Measurements from ENCODE around the gene EXOC3L1. TPM values are rescaled to one million over a fixed set of nuclear protein-coding genes. Genes with fewer than 3 reads are reported as not detected.

The EXOC3L1 gene
- total and polyA plus RNA-seq, 2 donors (not counting 1 experiment from before 2014, with no cell fraction given) = 0.09 to 0.33 TPM

DNA sequence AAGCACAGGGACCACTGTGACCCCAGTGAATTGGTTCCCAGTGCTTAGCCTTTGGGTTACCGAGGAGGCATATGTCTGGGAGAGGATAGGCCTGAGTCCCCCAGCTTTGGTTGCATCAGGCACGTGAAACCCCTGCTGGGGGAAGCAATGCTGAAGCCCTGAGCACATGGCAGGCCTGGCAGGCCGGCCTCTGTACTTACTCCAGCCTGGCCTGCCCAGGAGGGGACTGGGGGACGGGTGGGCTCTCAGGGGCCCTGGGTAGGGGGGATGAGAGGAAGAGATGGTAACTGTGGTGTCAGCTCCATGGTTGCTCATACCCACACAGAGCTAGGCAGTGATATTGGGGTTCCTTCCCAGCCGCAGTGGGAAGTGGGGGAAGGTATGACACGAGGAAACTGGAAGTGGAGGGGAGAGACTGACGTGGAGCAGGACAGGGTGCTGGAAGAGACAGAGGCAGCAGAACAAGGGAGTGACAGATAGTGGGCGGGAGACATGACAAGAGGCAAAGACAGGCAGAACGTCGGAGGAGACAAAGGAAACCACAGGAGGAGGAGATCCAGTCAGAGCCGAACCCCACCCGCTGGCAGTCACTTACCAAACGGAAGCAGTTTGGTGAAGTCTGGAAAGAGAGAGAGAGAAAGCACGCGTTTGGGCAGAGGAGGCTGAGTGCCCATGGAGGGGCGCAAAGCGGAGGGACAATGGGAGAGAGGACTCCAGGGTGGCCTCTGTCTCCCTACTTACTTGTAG, 46.1 kb upstream of the EXOC3L1 start:
- peaks cover 51% of the 10 kb centered on the region for H3K36me3 ChIP-seq (ENCODE audit: control insufficient read depth, insufficient read depth, low read length)
- H3K4me2 ChIP-seq (ENCODE audit: extremely low read depth, insufficient read depth, low read length) = no peak overlapping the region
- peaks cover 12% of the 10 kb centered on the region for H3K4me1 ChIP-seq (ENCODE audit: control insufficient read depth, extremely low read depth, insufficient read depth, low read length)

DNA sequence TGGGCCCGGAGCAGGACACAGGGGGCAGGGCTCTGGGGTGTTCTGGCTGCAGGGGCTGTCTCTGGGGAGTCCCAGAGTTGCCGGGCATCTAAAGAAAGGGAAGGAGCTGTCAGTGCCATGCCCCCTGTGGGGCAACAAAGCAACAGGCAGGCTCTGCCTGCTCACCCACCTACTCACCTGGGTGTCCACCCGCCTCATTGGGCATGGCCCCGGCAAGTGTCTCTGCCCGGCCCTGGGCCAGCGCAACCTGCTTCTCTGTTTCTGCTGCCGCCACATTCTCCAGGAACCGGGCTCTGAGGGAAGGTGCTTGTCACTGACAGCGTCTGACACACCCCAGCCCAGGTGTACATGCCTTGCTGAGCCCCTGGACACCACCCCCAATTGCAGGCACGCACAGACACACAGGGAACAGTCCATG, 44.3 kb upstream of the EXOC3L1 start:
- H3K9ac ChIP-seq (ENCODE audit: insufficient read depth, low read length) = no peak overlapping the region
- no peak for TF ChIP-seq EZH2 (IDR thresholded peaks at IDR 0.05; ENCODE audit: low read length, missing control alignments)
- no peak for TF ChIP-seq CTCF (conservative IDR thresholded peaks at IDR 0.05 in 1 of 2, IDR thresholded peaks at IDR 0.05 in 1 of 2; ENCODE audit: low read depth in 1 of 2, low read length in 2 of 2)
- no peak overlapping the region for H2AFZ ChIP-seq (ENCODE audit: low read length)
- H3K4me2 ChIP-seq (ENCODE audit: extremely low read depth, insufficient read depth, low read length) = no peak overlapping the region
- peaks cover 5% of the 10 kb centered on the region for H3K79me2 ChIP-seq (ENCODE audit: control insufficient read depth, insufficient read depth, low read length)
- no peaks in the 10 kb centered on the region for H3K4me1 ChIP-seq (ENCODE audit: control insufficient read depth, extremely low read depth, insufficient read depth, low read length)
- no peak overlapping the region for H3K4me3 ChIP-seq (replicated peaks in 1 of 4; ENCODE audit: control extremely low read depth in 1 of 4, insufficient read depth in 1 of 4, low read depth in 3 of 4, low read length in 4 of 4)
- no peak for DNase-seq (ENCODE audit: low read depth in 2 of 2)
- no peak overlapping the region for H3K27ac ChIP-seq (ENCODE audit: insufficient read depth, low read length)
- H3K27me3 ChIP-seq (ENCODE audit: control insufficient read depth, insufficient read depth, low read length) = no peaks in the 10 kb centered on the region
- no peaks in the 10 kb centered on the region for H4K20me1 ChIP-seq (ENCODE audit: control insufficient read depth, extremely low read depth, insufficient read depth, low read length)
- H3K36me3 ChIP-seq (ENCODE audit: control insufficient read depth, insufficient read depth, low read length) = peaks cover 62% of the 10 kb centered on the region
- no peaks in the 10 kb centered on the region for H3K9me3 ChIP-seq (ENCODE audit: control insufficient read depth, insufficient read depth, low read depth, low read length)

More for the DNA sequence above, 46.1 kb upstream of the EXOC3L1 start:
- Histone ChIP-seq H3K79me2 (ENCODE audit: control insufficient read depth, insufficient read depth, low read length) (peaks cover 18% of the 10 kb centered on the region), H3K27me3 (ENCODE audit: control insufficient read depth, insufficient read depth, low read length) (no peaks in the 10 kb centered on the region), H3K4me3 (replicated peaks in 1 of 4; ENCODE audit: control extremely low read depth in 1 of 4, insufficient read depth in 1 of 4, low read depth in 3 of 4, low read length in 4 of 4) (no peak overlapping the region), H3K27ac (ENCODE audit: insufficient read depth, low read length) (no peak overlapping the region), H3K9me3 (ENCODE audit: control insufficient read depth, insufficient read depth, low read depth, low read length) (no peaks in the 10 kb centered on the region), H2AFZ (ENCODE audit: low read length) (no peak overlapping the region), H4K20me1 (ENCODE audit: control insufficient read depth, extremely low read depth, insufficient read depth, low read length) (no peaks in the 10 kb centered on the region), H3K9ac (ENCODE audit: insufficient read depth, low read length) (no peak overlapping the region)
- no peak for TF ChIP-seq CTCF (conservative IDR thresholded peaks at IDR 0.05 in 1 of 2, IDR thresholded peaks at IDR 0.05 in 1 of 2; ENCODE audit: low read depth in 1 of 2, low read length in 2 of 2)
- no peak for DNase-seq (ENCODE audit: low read depth in 2 of 2)

GRCh38 chr16:67233596-67233995, 43.7 kb upstream of the EXOC3L1 start:
- peaks cover 64% of the 10 kb centered on the region for H3K36me3 ChIP-seq (ENCODE audit: control insufficient read depth, insufficient read depth, low read length)
- no peak for DNase-seq (ENCODE audit: low read depth in 2 of 2)
- no peak for TF ChIP-seq CTCF (conservative IDR thresholded peaks at IDR 0.05 in 1 of 2, IDR thresholded peaks at IDR 0.05 in 1 of 2; ENCODE audit: low read depth in 1 of 2, low read length in 2 of 2)
- TF ChIP-seq EZH2 (IDR thresholded peaks at IDR 0.05; ENCODE audit: low read length, missing control alignments) = no peak
- H3K27ac ChIP-seq (ENCODE audit: insufficient read depth, low read length) = no peak overlapping the region
- H3K4me1 ChIP-seq (ENCODE audit: control insufficient read depth, extremely low read depth, insufficient read depth, low read length) = no peaks in the 10 kb centered on the region
- no peaks in the 10 kb centered on the region for H3K9me3 ChIP-seq (ENCODE audit: control insufficient read depth, insufficient read depth, low read depth, low read length)
- H4K20me1 ChIP-seq (ENCODE audit: control insufficient read depth, extremely low read depth, insufficient read depth, low read length) = no peaks in the 10 kb centered on the region
- H2AFZ ChIP-seq (ENCODE audit: low read length) = no peak overlapping the region
- no peak overlapping the region for H3K4me3 ChIP-seq (replicated peaks in 1 of 4; ENCODE audit: control extremely low read depth in 1 of 4, insufficient read depth in 1 of 4, low read depth in 3 of 4, low read length in 4 of 4)
- peaks cover 7% of the 10 kb centered on the region for H3K79me2 ChIP-seq (ENCODE audit: control insufficient read depth, insufficient read depth, low read length)
- H3K9ac ChIP-seq (ENCODE audit: insufficient read depth, low read length) = no peak overlapping the region
- no peak overlapping the region for H3K4me2 ChIP-seq (ENCODE audit: extremely low read depth, insufficient read depth, low read length)
- H3K27me3 ChIP-seq (ENCODE audit: control insufficient read depth, insufficient read depth, low read length) = no peaks in the 10 kb centered on the region

Measured in fibroblast of lung (primary cell).